NCI-H2196 (cell line): ENCODE measurements around the gene RPS13.
"Not testable (repeated sequence)": the region's sequence is repeated elsewhere in the genome, so short reads cannot be mapped to it uniquely, and the experiment has no call there.

Experiments
- DNase-seq: peaks from one replicate; lab custom pipeline; 2025; ENCODE audit not compliant: unreplicated experiment; lab: John Stamatoyannopoulos, UW

Gene RPS13

DNA sequence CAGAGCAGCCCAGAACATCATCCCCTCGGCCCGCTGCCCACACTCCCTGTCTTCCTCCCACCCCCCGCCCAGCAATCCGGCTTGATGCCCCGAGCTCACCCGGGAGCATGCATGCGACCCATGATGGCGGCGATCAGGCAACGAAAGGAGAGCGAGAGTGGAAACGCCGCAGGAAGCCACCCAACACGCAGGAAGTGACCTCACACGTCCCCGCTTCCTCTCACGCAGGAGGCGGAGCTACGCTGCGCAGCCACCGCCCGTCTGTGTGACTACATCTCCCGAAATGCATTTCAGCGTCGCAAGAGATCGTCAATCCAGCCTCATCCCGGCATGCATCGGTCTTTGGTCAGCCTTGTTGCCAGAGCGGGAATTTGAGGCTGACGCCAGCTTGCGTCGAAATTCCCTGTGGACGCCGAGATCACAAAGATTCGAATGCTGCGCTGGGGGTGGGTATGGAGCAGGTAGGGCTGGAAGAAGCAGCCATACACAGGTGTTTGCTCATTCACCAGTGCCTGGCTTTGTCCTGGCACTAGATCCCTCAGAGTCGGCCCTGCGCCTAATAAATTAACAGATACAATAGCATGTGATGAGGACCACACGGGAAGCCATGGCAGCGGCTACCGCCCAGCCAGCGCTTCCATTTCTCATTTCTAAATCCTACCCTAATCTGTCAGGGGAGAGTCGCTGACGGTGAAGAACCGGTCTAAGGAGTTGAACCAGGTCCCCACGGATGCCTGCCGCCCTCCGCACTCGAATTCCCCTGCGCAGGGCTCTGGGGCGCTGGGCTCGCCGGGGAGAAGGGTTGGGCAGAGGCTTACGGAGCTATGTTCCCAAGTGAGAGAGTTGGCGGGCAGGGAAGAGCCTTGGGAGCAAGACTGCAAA lies at the start of gene RPS13:
RPS13 (minus strand) TSS at position 148 of the 882 bp plus-strand sequence; CDS start at position 122, 26 bp downstream.
- DNase-seq = peak; percentile 99

DNA sequence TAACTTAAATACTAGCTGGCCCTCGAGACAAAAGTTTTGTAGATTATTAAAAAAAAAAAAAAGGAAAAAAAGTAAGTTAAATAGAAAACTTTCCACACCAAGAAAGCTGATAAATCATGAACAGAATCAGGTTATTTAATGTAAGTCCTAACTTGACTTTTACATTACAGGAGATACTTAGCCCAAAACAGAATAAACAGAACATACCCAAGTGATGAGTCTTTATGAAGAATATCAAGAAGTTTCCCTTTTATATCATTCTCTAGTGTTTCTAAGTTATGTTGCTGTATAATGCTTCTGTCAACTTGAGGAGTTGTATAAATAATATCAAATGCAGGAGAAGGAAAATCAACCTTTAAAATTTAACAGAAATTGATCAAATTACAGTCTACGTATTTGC lies 44.5 kb upstream of the RPS13 start:
- no peak for DNase-seq

DNA sequence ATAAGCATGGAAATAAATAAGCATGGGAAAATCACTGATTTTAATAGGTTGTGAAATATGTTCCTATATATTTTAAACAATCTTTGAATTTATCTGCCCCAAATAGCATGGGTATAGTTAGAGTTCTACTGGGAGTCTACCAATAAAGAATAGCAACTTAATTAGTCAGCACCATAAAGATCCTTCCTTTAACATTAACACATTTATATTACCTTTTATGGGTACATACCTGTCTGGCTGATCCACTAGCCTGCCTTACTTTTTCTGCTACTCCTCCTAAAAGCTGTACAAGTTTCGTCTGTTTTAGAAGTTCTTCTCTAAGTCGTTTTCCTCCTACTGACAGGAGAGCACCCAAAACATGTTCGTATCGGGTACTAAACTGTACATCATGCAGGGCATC lies 39.8 kb upstream of the RPS13 start:
- DNase-seq = no peak

DNA sequence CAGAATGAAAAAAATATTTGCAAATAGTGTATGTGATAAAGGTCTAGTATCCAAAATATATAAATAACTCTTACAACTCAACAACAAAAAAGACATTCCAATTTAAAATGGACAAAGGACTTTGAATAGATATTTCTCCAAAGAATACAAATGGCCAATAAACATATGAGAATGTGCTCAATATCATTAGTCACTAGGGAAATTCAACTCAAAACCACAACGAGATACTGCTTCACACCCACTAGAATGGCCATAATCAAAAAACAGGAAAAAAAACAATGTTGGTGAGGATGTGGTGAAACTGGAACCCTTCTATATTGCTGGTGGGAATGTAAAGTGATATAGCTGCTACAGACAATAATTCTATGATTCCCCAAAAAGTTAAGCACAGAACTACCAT lies 38.6 kb upstream of the RPS13 start:
- DNase-seq = no peak

DNA sequence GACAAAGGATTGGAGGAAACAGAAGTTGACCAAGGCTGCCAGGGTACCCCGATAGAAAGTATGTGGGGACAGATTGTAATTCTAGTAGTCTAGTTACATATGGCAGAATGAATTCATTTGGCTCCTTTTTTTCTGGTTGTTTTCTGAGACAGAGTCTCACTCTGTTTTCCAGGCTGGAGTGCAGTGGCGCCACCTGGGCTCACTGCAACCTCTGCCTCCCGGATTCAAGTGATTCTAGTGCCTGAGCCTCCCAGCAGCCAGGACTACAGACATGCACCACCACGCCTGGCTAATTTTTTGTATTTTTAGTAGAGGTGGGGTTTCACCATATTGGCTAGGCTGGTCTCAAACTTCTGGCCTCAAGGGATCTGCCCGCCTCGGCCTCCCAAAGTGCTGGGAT lies 30.3 kb upstream of the RPS13 start:
- not testable (repeated sequence) for DNase-seq

DNA sequence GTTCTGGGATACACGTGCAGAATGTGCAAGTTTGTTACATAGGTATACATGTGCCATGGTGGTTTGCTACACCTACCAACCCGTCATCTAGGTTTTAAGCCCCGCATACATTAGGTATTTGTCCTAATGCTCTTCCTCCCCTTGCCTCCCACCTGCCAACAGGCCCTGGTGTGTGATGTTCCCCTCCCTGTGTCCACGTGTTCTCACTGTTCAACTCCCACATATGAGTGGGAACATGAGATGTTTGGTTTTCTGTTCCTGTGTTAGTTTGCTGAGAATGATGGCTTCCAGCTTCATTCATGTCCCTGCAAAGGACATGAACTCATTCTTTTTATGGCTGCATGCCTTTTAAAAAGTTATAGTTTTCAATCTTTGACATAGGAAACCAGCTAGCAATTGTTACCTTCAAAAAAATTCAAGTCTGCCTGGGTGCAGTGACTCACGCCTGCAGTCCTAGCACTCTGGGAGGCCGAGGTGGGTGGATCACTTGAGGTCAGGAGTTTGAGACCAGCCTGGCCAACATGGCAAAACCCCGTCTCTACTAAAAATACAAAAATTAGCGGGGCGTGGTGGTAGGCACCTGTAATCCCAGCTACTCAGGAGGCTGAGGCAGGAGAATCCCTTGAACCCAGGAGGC lies 28.1 kb upstream of the RPS13 start:
- DNase-seq = not testable (repeated sequence)

DNA sequence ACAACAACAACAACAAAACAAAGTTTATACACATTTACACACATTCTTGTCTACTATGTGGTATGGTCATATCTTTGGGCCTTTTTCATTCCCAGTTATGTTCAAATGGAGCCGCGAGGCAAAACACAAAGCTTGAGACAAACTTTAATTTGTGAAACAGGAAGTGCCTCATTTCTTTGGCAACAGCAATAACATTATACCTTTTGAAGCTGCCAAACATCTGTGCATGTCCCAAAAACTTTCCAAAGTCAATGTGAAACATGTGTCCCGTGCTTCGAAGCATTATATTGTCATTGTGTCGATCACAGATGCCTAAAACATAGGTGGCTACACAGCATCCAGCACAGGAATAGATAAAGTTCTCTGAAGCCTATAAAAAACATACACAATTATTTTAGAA lies 25.0 kb upstream of the RPS13 start:
- no peak for DNase-seq

DNA sequence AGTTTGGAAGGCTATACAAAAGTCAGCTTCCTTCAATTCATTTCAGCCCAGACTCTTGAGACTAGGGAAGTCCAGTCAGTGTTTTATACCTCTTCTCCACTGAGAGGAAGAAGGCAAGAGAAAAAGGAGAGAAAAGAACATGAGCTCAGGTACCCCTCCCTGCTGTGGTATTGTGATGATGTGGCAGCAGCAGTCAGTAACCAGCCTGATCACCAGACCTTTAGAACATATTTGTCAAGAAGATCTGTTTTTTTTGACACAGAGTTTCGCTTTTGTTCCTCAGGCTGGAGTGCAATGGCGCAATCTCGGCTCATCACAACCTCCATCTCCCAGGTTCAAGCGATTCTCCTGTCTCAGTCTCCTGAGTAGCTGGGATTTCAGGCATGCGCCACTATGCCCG lies 21.2 kb upstream of the RPS13 start:
- DNase-seq = no peak

DNA sequence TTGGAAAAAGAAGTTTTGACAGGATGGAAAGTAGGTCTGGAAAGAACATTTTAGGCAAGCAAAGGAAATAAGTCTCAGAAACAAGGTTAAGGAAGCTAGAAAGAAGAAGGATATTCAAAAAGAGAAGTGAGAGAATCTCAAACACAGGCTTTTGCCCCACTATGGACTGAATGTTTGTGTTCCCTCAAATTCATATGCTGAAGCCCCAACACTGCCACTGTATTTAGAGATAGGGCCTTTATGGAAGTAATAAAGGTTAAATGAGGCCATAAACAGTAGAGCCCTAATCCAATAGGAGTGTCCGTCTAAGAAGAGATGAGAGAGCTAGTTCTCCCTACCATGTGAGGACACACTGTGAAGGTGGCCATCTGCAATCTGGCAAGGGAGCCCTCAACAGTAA lies 20.6 kb upstream of the RPS13 start:
- no peak for DNase-seq

DNA sequence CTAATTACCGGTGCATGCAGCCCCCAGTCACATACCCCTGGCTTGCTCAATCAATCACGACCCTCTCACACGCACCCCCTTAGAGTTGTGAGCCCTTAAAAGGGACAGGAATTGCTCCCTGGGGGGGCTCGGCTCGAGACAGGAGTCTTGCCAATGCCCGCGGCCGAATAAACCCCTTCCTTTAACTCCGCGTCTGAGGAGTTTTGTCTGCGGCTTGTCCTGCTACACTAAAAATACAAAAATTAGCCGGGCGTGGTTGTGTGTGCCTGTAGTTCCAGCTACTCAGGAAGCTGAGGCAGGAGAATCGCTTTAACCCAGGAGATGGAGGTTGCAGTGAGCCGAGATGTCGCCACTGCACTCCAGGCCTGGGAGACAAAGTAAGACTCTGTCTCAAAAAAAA lies 8.5 kb upstream of the RPS13 start:
- DNase-seq = not testable (repeated sequence)

DNA sequence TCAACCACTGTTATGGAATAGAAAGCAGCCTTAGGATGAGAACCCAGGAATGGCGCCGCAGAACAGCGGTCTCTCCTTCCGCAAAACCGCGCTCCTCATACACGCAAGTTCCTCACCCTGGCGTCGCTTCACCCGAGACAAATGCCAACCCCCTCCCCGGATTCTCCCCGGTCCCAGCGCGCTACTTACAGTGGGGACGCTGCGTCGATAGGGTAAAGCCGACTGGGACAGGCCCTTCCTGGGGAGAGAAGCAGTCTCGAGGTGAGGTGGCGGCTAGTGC lies 287 bp downstream of the RPS13 start:
- DNase-seq = no peak

DNA sequence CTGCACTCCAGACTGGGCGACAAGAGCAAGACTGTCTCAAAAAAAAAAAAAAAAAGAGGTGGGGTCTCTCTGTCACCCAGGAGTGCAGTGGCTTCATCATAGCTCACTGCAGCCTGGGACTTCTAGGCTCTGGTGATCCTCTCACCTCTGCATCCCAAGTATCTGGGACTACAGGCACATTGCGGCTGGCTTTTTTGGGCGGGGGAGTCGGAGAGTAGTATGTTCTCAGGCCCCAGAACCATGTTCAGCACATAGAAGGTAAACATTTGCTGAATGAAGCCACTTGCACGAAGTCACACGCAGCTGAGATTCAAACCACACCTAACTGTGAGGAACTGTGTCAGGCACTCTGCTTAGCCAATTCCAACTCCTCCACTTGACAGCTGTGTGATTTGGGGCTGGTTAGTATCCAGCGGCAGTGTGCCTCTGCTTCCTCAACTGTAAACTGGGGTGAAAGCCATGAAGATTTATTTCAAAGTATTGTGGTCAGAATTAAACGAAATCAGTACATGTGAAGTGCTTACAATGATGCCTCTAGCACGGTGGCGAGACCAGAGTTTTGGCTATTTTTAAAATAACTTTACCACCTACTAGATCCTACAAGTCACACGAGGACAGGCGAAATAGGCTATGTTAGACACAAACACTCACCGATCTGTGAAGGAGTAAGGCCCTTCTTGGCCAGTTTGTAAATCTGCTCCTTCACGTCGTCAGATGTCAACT lies 789 bp downstream of the RPS13 start:
- DNase-seq = no peak

DNA sequence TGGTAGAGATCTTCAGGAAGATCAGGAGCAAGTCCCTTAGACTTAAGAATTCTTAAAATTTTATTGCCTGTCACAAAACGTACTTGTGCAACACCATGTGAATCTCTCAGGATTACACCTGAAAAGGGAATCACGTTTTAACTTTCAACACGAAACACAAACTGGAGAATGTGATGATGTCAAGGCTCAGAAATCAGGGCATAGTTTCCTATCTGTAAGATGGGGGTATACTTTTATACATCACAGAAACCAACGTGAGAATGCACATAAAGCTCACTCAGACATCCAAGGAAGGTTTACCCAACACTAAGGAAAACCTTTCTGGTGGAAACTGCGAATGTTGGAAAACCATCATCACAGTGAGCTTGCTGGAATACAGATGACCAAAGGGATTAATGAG lies 2.0 kb downstream of the RPS13 start:
- DNase-seq = no peak

DNA sequence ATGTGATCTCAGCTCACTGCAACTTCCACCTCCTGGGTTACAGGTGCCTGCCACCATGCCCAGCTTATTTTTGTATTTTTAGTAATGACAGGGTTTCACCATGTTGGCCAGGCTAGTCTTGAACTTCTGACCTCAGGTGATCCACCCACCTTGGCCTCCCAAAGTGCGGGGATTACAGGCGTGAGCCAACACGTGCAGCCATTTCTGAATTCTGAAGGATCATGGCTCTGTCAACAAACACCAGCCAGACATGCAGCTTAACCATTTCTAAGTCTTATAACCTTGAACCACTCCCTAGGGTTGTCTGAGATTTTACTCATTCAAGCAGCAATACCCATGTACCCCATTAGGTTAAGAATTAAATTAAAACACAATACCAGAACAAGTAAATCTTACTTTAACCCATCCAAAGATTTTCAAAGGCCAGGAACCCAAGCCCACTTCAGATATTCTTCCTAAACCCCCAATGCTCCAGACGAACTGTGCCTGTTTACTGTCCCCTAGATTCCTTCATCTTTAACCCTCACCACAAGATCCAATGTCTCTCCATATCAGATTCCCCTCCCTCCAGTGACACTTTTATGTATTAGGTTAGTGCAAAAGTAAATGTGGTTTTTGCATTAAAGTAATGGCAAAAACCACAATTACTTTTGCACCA lies 4.0 kb downstream of the RPS13 start:
- DNase-seq = no peak

DNA sequence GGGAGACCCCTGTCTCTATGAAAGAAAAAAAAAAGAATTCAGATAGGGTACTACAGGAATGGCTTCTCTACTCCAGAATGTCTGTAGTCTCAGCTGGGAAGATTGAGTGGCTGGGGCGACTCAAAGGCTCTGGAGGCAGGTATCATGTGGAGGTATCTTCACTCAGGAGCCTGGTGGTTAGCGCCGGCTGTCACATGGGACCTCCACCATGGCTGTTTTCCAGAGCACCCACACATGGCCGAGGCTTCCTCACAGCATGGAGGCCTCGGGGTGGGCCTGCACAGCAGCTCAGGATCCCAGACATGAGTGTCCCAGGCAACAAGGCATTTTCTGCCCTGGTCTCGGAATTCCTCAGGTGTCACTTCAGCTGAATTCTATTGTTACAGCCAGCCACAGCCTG lies 10.1 kb downstream of the RPS13 start:
- no peak for DNase-seq

DNA sequence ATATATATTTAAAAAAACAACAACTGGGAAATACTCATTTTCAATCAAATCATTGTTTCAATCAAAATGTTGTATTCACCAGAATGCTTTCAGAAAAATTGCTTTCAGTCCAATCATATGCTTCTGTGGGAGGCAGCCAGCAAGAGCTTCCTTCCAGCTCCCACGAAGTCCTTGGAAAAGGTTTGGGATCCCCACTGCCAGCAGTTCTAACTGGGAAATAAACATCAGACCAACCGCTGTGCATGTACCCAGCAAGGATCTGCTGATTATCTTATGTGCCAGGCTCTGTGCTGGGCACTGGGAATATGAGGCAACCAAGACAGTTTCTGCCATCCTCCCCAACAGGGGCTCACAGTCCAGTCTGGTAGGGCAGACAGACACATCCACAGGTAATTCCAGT lies 10.8 kb downstream of the RPS13 start:
- DNase-seq = no peak

DNA sequence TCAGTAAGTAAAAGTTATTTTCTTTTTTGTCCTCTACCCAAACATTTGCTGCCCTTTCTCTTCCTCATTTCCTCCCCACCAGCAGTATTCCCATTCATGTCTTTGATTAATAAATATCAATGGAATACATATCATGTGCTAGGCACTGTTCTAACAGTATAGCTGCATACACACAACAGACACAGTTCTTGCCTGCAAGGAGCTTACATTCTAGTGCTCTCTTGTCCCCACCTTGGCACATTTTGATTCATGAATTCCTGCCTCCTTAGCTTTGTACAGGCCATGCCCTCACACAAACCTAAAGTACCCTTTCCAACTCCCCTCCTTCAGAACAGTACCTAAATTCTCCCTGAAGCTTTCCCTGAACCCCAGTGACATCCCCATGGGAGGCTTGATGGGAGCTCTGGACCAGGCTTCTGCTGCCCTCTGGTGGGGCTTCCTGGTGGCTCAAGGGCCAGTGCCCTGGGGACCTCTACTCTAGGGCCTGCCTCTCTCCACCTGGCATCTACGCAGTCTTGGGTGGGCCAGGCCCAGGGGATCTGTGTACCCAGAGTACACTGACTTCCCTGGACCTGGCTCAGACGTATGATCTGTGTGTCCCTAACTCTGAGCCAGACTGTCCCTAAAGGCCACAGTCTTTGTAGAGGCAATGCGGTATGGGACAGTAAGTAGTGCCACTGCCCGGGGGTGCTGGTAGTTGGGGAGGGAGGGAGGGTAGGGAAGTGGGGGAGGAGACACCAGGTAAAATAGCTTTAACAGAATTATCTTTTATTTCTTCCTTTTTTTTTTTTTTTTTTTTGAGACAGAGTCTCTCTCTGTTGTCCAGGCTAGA lies 14.1 kb downstream of the RPS13 start:
- peak; percentile 69 for DNase-seq

DNA sequence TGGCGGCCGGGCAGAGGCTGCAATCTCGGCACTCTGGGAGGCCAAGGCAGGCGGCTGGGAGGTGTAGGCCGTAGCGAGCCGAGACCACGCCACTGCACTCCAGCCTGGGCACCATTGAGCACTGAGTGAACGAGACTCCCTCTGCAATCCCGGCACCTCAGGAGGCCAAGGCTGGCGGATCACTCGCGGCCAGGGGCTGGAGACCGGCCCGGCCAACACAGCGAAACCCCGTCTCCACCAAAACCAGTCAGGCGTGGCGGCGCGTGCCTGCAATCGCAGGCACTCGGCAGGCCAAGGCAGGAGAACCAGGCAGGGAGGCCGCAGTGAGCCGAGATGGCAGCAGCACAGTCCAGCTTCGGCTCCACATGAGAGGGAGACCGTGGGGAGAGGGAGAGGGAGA lies 26.3 kb downstream of the RPS13 start:
- not testable (repeated sequence) for DNase-seq

DNA sequence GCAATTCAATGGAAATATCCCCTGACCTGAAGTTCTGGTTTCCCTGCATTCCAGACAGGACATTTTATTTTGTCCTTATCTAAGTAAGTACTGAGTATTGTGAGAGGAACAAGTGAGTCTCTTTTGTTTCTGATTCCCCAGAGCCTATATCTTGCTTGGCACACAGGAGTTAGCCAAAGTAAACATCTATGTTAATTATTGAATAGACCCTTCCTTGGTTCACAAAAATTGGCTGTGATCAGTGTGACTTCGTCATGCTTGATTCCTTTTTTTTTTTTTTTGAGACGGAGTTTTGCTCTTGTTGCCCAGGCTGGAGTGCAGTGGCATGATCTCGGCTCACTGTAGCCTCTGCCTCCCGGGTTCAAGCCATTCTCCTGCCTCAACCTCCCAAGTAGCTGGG lies 29.0 kb downstream of the RPS13 start:
- DNase-seq = not testable (repeated sequence)

DNA sequence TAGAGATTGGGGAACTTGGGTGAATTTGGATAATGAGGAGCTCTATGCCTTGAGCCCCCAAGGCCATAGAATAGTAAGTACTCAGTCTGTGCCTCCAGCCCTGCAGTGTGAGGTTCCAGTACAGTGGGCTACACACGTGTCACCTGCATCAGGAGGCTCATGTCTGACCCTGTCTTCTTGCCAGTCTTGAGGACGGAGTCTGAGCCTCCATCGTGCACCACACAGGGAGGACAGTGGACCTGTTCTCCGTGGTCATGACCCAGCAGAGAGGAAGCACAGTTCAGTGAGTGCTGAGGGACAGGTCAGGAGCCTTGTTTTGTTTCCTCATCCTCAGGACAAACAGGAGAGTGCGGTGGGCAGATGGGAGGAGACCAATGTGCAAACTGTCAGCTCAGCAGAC lies 30.8 kb downstream of the RPS13 start:
- DNase-seq = no peak
